Measurements from ENCODE around the gene NIPAL1.

- TF ChIP-seq CTCF (IDR thresholded peaks at IDR 0.05): no peak
- TF ChIP-seq POLR2A (IDR thresholded peaks at IDR 0.05): no peak
Observed at GRCh38 chr4:48002267-48002666, 14.3 kb upstream of the NIPAL1 start.

Measured in body of pancreas (tissue), 4 donors.